Gastrocnemius medialis (tissue), 4 donors: ENCODE measurements around the gene ITGA8.

Experiments
- POLR2A ChIP-seq, 2 donors: fragments of 450-650 bp; IDR thresholded peaks; one replicate each; pipeline ENCODE4 v1.6.1; 2017; ENCODE audit warnings: antibody characterized with exemption in 2 of 2, mild to moderate bottlenecking in 2 of 2, moderate library complexity in 2 of 2
- TF ChIP-seq, protein P1 (sequence below), 5 experiments: fragments of 450-650 bp in 3 of 5; fragments of 200-600 bp in 2 of 5; sonication (generic) in 2 of 5; IDR thresholded peaks in 4 of 5; conservative IDR thresholded peaks in 1 of 5; 1 replicate in 4 of 5; 2 replicates in 1 of 5; pipeline ENCODE4 v1.5.1; 2016 to 2019; ENCODE audit warnings: antibody characterized with exemption in 5 of 5, mild to moderate bottlenecking in 3 of 5, moderate library complexity in 3 of 5

DNA sequence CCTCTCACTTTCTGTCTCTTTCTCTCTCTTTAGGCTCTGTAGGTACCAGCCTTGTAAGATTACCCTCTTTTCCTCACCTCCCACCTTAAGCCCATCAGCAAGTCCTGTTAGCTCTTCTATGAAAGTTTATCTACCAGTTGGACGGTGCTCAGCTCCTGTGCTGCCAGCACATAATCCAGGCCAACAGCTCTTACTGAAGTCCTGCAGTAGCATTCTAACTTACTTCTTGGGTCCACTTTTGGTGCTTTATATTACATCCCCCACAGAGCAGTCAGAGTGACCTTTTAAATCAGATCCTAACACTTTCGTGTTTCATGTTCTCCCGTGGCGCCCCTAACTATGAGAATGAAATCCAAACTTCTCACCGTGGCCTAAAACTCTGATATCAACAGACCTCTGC, 38.9 kb upstream of the ITGA8 start:
- TF ChIP-seq, protein P1, sequence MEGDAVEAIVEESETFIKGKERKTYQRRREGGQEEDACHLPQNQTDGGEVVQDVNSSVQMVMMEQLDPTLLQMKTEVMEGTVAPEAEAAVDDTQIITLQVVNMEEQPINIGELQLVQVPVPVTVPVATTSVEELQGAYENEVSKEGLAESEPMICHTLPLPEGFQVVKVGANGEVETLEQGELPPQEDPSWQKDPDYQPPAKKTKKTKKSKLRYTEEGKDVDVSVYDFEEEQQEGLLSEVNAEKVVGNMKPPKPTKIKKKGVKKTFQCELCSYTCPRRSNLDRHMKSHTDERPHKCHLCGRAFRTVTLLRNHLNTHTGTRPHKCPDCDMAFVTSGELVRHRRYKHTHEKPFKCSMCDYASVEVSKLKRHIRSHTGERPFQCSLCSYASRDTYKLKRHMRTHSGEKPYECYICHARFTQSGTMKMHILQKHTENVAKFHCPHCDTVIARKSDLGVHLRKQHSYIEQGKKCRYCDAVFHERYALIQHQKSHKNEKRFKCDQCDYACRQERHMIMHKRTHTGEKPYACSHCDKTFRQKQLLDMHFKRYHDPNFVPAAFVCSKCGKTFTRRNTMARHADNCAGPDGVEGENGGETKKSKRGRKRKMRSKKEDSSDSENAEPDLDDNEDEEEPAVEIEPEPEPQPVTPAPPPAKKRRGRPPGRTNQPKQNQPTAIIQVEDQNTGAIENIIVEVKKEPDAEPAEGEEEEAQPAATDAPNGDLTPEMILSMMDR (IDR thresholded peaks at IDR 0.05 in 4 of 5, conservative IDR thresholded peaks at IDR 0.05 in 1 of 5): no peak
- no peak for TF ChIP-seq POLR2A (IDR thresholded peaks at IDR 0.05)
